MCF 10A (cell line): ENCODE data around the gene RBP3. TPM values are rescaled to one million over a fixed set of nuclear protein-coding genes. Genes with fewer than 3 reads are reported as not detected.

ENCODE experiments used
- BruUV-seq: library from RNA; stranded (reverse); fragments of 400-500 nt; replicated peaks from 2 replicates; lab custom pipeline; 2021; lab: Mats Ljungman, UMichigan
- CTCF ChIA-PET: fragments of 300-600 bp; sonication (Branson Sonifier 250); formaldehyde crosslinking; extraction: SDS; loops from one replicate; lab custom pipeline; 2021; ENCODE audit warnings: antibody characterized with exemption, inconsistent platforms; lab: Yijun Ruan, JAX
- POLR2A ChIA-PET: fragments of 300-600, 350-650 bp; sonication (Branson Sonifier 250); formaldehyde crosslinking; extraction: SDS; loops from one replicate; lab custom pipeline; 2020; ENCODE audit warnings: antibody characterized with exemption, inconsistent platforms; lab: Yijun Ruan, JAX
- DNase-seq: peaks from one replicate; pipeline ENCODE4 v3.0.0-alpha.2; 2018; ENCODE audit not compliant: unreplicated experiment
- H3K27ac Mint-ChIP-seq: one replicate; pipeline ENCODE4 v1.8.0; 2022; ENCODE audit warnings: mild to moderate bottlenecking, low read depth, mixed read lengths; ENCODE audit not compliant: unreplicated experiment
- H3K27me3 Mint-ChIP-seq: one replicate; pipeline ENCODE4 v1.8.0; 2022; ENCODE audit warnings: mixed read lengths; ENCODE audit not compliant: insufficient read depth, unreplicated experiment
- H3K36me3 Mint-ChIP-seq: one replicate; pipeline ENCODE4 v1.8.0; 2022; ENCODE audit warnings: mild to moderate bottlenecking, moderate library complexity, mixed read lengths; ENCODE audit not compliant: insufficient read depth, unreplicated experiment
- H3K4me1 Mint-ChIP-seq: one replicate; pipeline ENCODE4 v1.8.0; 2022; ENCODE audit warnings: mixed read lengths; ENCODE audit not compliant: insufficient read depth, unreplicated experiment
- H3K4me3 Mint-ChIP-seq: one replicate; pipeline ENCODE4 v1.8.0; 2022; ENCODE audit warnings: mild to moderate bottlenecking, moderate library complexity, mixed read lengths; ENCODE audit not compliant: unreplicated experiment
- H3K9me3 Mint-ChIP-seq: one replicate; pipeline ENCODE4 v1.8.0; 2022; ENCODE audit warnings: mixed read lengths; ENCODE audit not compliant: unreplicated experiment
- intact Hi-C: fragments of 100-400 bp; cut with micrococcal nuclease; formaldehyde crosslinking; loops from 2 replicates; pipeline ENCODE4 v1.14.1; 2022
- total RNA-seq: library from RNA; stranded (reverse); gene quantifications from 2 replicates; pipeline ENCODE4 v1.2.3, GENCODE V29; 2022
- TF ChIP-seq, protein P1 (sequence below): fragments of 200-600 bp; IDR thresholded peaks from one replicate; pipeline ENCODE4 v1.8.0; 2022; ENCODE audit warnings: antibody characterized with exemption, mild to moderate bottlenecking; ENCODE audit not compliant: unreplicated experiment

The RBP3 gene
- total RNA-seq, 1 experiment from 2014 or later: not detected

DNA sequence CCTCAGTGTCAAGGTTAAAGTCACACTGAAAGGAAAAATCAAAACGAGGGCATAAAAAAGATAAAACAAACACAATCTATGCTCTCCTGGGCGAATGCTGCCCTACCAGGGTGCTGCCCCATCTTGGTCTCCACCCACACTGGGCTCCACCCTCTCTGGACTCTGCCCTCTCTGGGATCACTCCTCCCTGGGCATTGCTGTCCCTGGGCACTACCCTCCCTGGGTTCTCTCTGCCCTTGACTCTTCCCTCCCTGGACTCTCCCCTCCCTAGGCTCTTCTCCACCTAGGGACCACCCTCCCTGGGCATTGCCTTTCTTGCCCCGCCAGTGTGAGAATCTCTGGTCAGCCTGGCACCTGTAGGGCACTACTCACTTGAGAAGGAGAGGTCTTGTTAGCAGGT is 17.4 kb upstream of the RBP3 start:
- Mint-ChIP-seq H3K4me3 (no peak overlapping the region), H3K4me1 (no peaks in the 10 kb centered on the region), H3K27me3 (peaks cover 30% of the 10 kb centered on the region), H3K9me3 (no peaks in the 10 kb centered on the region), H3K36me3 (no peaks in the 10 kb centered on the region), H3K27ac (no peak overlapping the region)
- TF ChIP-seq, protein P1, sequence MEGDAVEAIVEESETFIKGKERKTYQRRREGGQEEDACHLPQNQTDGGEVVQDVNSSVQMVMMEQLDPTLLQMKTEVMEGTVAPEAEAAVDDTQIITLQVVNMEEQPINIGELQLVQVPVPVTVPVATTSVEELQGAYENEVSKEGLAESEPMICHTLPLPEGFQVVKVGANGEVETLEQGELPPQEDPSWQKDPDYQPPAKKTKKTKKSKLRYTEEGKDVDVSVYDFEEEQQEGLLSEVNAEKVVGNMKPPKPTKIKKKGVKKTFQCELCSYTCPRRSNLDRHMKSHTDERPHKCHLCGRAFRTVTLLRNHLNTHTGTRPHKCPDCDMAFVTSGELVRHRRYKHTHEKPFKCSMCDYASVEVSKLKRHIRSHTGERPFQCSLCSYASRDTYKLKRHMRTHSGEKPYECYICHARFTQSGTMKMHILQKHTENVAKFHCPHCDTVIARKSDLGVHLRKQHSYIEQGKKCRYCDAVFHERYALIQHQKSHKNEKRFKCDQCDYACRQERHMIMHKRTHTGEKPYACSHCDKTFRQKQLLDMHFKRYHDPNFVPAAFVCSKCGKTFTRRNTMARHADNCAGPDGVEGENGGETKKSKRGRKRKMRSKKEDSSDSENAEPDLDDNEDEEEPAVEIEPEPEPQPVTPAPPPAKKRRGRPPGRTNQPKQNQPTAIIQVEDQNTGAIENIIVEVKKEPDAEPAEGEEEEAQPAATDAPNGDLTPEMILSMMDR: no peak
- CTCF ChIA-PET: interaction anchor here (0.7 to 2.1 kb wide), 3 partner anchors 9 to 305 kb away, joined by 3 to 9 read pairs (median 3); no protein-coding TSS in a partner anchor
- BruUV-seq: no TSS peak
- POLR2A ChIA-PET: interaction anchor here (1.0 kb wide), 1 partner anchor 10 kb away, joined by 3 read pairs; no protein-coding TSS in a partner anchor
- DNase-seq: no peak
- intact Hi-C loops: no loop called here

DNA sequence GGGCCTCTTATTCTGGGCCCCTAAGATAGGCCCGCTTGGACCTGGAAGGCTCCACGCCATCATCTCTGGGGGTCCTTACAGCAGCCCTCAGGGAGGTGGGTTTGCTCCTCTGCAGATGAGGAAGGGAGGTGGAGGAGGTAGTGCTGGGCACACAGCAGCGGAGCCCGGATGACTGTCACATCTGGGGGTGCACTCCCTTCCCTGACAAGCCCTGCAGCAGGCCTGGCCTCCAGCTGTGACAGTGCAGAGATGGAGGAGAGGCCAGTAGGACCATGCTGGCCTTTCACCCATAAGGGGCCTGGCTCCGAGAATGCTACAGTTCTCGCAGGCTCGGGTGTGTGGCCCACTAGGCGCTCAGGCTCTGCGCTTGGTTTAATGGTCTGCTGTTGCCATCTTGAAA is 16.7 kb upstream of the RBP3 start:
- intact Hi-C loops: no loop called here
- no TSS peak for BruUV-seq
- TF ChIP-seq, protein P1: no peak
- Mint-ChIP-seq H3K27me3 (peaks cover 37% of the 10 kb centered on the region), H3K36me3 (no peaks in the 10 kb centered on the region), H3K27ac (no peak overlapping the region), H3K4me3 (no peak overlapping the region), H3K4me1 (no peaks in the 10 kb centered on the region), H3K9me3 (no peaks in the 10 kb centered on the region)
- ChIA-PET CTCF (interaction anchor here (0.5 to 2.1 kb wide), 8 partner anchors 8 to 307 kb away, joined by 3 to 9 read pairs (median 3); no protein-coding TSS in a partner anchor), POLR2A (interaction anchor here (1.0 kb wide), 1 partner anchor 11 kb away, joined by 3 read pairs; no protein-coding TSS in a partner anchor)
- DNase-seq: no peak

DNA sequence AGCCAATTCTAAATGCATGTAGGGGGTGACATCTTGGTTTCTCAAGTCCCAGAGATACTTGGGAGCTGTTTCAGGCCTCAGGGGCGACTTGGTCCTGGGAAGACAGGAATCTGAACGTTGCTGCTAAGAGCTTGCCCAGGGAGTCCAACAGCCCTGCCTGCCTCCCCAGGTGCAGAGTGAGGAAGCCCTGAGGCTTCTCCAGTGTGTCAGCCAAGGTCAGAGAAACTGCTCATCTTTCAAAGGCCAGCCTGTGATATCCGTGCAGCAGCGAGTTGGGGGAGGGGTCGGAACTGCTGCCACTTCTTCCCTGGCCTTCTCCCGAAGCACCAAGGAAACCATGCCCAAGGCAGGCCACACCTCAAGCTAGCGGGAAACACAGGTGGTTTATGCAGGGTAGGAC is 16.2 kb upstream of the RBP3 start:
- intact Hi-C loops: no loop called here
- Mint-ChIP-seq H3K36me3 (no peaks in the 10 kb centered on the region), H3K9me3 (no peaks in the 10 kb centered on the region), H3K4me3 (no peak overlapping the region), H3K27ac (no peak overlapping the region), H3K4me1 (no peaks in the 10 kb centered on the region), H3K27me3 (peaks cover 42% of the 10 kb centered on the region)
- TF ChIP-seq, protein P1: no peak
- CTCF ChIA-PET: interaction anchor here (0.9 to 2.1 kb wide), 5 partner anchors 17 to 307 kb away, joined by 3 to 9 read pairs (median 4); no protein-coding TSS in a partner anchor
- POLR2A ChIA-PET: no interaction called here
- no peak for DNase-seq
- BruUV-seq: no TSS peak

DNA sequence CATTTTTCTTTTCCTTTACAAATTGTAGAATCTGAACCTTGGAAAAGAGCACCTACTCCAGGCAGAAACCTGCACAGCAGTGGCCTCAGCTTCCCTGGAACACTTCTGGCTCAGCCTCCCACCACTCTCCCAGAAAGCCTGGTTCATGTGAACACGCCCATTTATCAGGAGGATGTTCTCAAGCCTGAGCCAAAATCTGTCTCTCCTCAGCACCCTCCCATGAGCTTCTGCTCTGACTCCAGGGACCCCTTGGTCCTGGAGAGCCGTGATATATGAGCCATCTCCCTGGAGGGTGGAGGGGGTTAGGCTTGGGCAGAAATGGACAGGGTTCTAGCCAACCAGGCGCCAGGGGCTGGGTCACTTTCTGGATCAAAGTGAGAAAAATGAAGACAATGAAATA is 15.8 kb upstream of the RBP3 start:
- H3K4me1 Mint-ChIP-seq: no peaks in the 10 kb centered on the region
- CTCF ChIA-PET: interaction anchor here (0.9 to 2.1 kb wide), 5 partner anchors 18 to 308 kb away, joined by 3 to 9 read pairs (median 4); no protein-coding TSS in a partner anchor
- TF ChIP-seq, protein P1: no peak
- no TSS peak for BruUV-seq
- POLR2A ChIA-PET: interaction anchor here (1.0 kb wide), 1 partner anchor 8 kb away, joined by 4 read pairs; no protein-coding TSS in a partner anchor
- intact Hi-C loops: no loop called here
- DNase-seq: no peak
- peaks cover 46% of the 10 kb centered on the region for H3K27me3 Mint-ChIP-seq
- no peak overlapping the region for H3K4me3 Mint-ChIP-seq
- no peaks in the 10 kb centered on the region for H3K9me3 Mint-ChIP-seq
- H3K27ac Mint-ChIP-seq: no peak overlapping the region
- no peaks in the 10 kb centered on the region for H3K36me3 Mint-ChIP-seq
